HG02981 (cell line): Measurements from ENCODE around the gene CROT.
"Not testable (repeated sequence)": the region's sequence is repeated elsewhere in the genome, so short reads cannot be mapped to it uniquely, and the experiment has no call there.

Experiments used
- ATAC-seq: cut with Tn5 transposase; IDR thresholded peaks from one replicate; pipeline ENCODE4 v1.9.1; 2021; ENCODE audit warnings: mild to moderate bottlenecking, moderate library complexity; ENCODE audit not compliant: unreplicated experiment

The CROT gene, protein sequence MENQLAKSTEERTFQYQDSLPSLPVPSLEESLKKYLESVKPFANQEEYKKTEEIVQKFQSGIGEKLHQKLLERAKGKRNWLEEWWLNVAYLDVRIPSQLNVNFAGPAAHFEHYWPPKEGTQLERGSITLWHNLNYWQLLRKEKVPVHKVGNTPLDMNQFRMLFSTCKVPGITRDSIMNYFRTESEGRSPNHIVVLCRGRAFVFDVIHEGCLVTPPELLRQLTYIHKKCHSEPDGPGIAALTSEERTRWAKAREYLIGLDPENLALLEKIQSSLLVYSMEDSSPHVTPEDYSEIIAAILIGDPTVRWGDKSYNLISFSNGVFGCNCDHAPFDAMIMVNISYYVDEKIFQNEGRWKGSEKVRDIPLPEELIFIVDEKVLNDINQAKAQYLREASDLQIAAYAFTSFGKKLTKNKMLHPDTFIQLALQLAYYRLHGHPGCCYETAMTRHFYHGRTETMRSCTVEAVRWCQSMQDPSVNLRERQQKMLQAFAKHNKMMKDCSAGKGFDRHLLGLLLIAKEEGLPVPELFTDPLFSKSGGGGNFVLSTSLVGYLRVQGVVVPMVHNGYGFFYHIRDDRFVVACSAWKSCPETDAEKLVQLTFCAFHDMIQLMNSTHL

DNA sequence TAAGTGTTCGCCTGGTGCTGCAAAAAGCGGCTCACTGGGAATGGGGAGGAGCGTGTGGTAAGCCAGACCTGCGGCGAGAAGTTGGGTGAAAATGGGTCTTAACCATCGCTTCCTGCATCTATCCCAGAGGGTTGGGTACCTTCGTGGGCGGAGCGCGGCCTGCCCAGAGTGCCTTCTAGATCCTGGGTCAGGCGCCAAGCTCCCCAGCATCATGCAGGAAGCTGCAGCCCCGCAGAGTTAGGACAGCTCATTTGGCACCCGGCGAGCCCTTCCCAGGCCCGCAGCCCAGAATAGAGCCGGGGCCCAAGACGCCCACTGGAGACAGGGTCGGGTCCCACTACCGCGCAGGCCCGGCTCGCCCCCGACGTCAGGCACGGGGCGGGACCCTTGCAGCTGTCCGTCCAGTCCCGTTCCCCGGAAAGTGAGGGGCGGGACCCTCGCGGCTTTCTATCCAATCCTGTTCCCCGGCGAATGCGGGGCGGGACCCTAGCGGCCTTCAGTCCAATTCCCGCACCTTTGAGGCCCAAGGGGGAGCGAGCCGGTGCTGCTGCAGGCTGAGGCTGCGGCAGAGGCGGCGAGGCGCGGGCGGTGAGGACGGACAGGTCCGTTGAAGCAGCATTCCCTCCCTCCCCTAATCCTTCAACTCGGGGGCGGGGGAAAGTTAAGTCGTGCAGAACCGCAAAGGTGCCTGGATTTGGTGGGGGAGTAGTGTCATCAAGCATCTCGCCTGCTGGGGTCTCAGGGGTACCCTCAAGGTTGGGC, at the start of gene CROT:
Gene CROT, plus strand, starts transcription at position 499 of the 762 bp plus-strand sequence. CDS start 3,405 bp downstream, outside the sequence.
- peak; percentile 97 for ATAC-seq

DNA sequence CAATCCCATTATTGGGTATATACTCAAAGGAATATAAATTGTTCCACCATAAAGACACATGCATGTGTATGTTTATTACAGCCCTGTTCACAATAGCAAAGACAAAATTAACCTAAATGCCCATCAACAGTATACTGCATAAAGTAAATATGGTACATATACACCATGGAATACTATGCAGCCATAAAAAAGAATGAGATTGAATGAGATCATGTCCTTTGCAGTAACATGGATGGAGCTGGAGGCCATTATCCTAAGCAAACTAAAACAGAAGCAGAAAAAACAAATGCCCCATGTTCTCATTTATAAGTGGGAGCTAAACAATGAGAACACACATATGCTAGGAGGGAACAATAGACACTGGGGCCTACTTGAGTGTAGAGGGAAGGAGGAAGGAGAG, 44.7 kb upstream of the CROT start:
- no peak for ATAC-seq

DNA sequence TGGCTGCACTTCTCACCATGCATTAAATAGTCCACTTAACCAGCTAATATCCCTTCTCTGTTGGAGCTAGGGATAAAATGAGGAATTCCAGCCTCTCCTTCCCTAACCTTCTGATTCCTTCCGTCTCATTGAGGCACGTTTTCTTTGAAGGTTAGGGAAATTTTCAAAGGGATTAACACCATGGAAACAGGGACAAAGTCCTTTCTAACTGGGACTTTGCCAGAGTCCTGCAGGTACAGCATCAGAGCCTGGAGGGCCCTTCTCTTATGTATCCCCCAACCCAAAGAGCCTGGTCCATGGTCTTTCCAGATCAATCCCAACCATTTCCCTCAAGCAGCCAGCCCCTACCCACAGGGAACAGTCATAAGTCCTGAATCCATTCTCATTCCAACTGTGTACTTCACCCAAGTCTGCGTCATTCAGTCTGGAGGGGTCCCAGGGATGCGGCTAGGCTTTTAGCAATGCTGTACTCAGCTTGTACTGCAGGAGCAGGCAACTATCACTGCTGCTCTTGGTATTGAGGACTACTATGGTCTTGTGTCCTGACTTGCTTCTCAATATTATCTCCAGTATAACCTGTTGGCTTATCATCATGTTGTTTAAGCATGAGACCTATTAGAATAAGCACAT, 34.6 kb upstream of the CROT start:
- ATAC-seq = no peak

DNA sequence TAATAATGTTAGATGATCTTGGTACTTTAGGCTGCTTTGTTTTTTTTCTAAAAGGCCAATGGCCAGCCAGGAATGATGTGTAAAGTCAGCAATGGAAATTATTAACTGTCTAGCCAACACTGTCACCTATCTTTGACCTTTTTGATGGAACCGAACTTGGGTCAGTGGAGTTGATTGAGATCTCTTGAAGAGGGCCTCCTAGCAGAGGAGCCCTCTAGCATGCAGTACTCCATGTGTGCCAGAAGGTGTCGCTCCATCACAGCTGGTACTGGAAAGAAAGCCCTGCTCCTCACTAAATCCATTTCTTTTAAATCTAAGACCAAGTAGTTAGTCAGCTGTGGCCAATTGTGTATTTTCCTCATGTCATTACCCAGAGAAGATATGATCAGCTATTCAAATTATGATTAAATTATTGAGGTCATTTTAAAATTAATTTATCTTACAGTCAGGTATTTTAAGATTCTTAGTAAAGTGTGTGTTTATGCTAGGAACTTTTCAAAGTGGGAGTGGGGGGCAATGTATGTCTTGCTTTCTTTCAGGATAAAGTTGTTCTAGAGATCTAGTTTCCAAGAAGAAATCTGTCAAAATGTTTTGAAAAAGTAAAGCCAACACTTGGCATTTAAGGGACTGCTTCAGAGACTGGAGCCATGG, 33.1 kb upstream of the CROT start:
- ATAC-seq = peak; percentile 60

DNA sequence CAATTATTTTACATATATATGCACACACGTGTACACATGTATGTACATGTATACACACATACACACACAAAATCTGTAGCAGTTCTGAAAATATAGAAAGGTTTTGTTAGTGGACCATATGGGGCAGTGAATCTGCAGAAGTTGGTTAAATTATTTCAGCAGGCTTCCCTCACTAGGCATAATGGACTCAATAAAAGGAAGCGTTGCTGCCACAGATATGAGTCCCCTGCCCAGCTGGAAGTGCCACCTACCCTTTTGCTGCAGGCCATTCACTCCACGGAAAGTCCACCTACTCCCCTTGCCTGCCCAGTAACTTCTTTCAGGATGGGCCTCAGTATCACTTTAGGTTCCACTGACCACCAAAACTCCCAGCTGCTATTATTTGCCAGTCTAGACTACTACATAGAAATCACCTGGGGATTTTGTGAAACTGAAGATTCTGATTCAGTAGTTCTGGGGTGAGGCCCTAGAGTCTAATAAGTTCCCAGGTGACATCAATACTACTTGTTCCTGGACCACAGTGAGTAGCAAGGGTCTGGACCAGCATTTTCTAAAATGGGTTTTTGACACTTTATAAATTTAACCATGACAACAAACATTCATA, 29.3 kb upstream of the CROT start:
- ATAC-seq = peak; percentile 84

DNA sequence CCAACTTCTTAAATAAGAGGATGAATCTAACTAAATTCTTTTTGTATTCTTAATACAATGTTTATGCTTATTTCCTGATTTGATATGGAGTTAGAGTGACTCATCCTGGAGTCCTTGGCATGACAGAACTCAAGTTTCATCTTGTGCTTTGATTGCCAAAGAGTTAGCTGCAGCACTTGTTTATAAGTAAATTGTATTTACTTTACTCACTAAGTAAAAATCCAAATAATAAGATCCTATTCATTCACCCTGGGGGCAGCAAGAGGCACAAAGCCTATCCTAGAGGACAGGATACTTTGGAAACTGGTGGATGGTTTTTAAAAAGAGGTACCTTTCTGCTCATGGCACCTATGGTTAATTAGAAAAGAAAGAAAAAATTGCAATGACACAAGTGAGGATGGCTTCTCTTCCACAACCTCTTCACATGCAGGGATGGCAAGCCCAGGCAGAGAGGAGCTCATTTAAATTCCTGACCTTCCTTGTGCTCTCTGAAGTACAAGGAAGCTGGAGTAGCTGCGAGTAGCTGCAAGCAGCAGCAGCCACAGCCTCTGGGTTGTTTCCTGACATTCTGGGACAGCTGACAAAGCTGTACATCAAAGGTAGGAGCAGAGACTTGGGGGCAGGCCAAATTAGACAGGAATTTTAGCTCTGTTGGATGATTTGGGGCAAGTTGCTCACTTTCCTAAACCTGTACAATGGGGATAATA, 28.5 kb upstream of the CROT start:
- no peak for ATAC-seq

DNA sequence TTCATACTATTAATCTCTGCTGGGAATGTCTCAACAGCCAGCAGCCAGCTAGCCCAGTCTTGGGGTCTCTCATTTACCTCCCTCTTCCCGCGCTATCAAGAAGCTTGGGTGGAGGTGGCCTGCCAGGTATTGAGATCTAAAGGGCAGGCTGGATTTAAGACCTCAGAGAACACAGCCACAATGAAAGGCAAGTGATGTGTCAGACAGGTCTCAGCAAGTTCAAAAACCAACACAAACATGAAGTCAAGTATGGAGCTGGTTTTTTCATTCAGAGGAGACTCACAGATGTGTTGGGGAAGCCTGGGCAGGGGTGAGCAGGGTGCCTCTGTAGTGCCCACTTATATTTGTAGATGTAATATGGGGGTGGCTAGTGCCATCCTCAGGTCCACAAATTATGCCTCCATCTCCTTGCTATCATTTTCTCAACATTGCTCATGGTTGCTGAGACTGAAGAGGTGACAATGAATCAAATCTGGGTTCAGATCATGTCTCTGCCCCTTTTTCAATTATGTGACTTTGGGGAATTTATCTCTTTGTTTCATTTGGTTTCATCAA, 27.7 kb upstream of the CROT start:
- no peak for ATAC-seq

DNA sequence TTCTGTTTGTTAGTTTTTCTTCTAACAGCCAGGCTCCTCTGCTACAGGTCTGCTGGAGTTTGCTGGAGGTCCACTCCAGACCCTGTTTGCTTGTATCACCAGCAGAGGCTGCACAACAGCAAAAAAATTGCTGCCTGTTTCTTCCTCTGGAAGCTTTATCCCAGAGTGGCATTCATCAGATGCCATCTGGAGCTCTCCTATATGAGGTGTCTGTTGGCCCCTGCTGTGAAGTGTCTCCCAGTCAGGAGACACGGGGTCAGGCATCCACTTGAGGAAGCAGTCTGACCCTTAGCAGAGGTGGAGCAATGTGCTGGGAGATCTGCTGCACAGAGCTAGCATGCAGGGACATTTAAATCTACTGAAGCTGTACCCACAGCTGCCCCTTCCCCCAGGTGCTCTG, 26.7 kb upstream of the CROT start:
- no peak for ATAC-seq

DNA sequence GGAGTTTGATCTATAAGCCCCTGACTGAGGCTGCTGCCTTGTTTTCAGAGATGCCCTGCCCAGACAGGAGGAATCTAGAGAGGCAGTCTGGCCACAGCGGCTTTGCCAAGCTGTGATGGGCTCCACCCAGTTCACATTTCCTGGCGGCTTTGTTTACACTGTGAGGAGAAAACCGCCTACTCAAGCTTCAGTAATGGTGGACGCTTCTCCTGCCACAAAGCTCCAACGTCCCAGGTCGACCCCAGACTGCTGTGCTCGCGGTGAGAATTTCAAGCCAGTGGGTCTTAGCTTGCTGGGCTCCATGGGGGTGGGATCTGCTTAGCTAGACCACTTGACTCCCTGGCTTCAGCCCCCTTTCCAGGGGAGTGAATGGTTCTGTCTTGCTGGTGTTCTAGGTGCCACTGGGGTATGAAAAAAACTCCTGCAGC, 26.3 kb upstream of the CROT start:
- not testable (repeated sequence) for ATAC-seq

DNA sequence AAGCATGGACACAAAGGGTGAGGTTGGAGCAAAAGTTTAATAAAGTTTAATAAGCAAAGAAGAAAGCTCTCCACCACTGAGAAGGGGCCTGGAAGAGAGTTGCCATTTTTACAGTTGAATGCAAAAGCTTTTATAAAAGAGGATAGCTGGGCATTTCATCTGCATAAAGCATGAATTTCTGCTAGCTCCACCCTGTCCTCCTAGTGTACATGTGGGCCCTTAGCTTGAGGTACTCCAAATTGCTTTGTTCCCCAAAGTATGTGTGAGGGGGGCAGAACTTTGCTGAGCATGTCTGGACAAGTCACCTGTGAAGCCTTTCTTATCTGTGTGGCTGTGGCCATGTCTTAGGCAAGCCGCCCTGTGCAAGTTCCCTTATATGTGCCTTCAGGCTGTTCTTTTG, 22.6 kb upstream of the CROT start:
- no peak for ATAC-seq

DNA sequence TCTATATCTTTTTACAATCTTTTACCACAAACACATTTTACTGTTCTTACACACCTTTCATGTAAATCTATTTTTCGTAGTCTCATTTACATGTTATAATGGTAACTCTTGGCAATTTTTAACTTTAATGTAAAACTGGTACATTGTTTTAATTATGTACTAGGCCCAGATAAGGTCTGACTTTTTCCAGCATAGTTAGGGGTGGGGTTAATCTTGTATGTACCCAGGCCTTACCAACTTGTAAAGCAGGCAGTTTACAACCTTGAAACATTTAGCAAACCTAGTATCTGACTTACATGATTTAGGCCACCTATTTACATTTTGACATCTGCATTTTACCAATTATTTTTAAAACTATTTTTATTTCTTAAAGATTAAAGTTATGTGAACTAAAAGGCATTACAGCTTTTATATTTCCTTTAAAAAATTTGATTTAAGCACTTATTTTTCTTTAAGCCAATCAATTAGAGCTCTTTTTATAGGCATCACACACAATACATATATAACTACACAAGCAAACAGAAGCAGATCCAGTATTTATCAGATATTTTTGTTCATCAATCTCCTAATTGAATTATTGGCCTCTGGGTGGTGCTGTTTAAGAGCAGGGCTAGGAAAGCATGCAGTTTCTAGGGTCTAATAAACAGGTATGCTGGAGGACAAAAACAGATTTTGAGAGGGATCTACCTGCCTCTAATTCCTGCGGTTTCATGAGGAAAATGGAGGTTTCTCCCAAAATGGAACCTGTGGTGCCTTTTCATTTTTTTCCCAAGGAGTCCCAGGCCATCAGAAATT, 19.7 kb upstream of the CROT start:
- no peak for ATAC-seq

DNA sequence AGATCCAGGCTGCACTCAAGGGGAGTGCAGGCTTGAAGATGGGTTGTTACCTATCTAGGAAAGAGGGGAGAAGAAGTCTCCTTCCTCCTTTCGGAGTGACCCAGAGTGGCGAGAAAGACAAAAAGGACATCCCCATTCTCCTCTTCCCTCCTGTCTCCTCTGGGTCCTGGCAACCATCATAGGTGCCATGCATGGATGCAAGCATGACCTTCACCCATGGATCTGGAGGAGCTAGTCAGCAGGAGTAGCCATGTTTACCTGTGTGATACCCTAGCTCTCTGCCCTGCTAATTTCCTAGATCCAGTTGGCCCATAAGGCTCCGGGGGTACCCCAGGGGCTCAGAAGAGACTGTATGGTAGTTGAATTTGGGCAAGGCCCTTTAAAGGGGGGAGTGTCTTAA, 17.2 kb upstream of the CROT start:
- no peak for ATAC-seq

DNA sequence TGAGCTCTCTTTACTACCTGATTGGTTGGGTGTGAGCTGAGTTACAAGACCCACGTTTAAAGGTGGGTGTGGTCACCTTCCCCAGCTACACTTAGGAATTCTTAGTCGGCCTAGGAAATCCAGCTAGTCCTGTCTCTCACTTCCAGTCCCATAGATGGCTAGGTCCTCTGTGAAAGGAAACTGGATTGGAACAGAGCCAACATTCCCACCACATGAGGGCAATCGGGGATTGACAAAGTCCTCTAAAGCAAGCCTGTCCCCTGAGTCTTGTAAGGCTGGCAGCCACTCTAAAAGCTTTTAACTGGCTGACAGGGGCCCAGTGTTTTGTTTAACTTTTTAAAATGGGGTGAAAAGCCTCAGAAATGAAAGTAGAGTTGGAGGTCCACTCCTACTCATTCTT, 15.1 kb upstream of the CROT start:
- ATAC-seq = no peak

DNA sequence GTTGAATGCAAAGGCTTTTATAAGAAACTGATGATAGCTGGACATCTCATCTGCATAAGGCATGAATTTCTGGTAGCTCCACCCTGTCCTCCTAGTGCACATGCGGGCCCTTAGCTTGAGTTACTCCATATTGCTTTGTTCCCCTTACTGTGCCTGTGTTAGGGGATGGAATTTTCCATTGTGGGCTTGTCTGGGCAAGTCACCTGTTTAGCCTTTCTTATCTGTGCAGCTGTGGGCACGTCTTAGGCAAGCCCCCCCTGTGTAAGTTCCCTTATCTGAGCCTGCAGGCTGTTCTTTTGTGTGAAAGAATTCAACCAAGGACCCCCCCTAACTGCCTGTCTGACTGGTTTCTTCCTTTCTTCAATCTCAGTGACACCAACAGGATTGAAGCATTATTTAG, 14.5 kb upstream of the CROT start:
- no peak for ATAC-seq

DNA sequence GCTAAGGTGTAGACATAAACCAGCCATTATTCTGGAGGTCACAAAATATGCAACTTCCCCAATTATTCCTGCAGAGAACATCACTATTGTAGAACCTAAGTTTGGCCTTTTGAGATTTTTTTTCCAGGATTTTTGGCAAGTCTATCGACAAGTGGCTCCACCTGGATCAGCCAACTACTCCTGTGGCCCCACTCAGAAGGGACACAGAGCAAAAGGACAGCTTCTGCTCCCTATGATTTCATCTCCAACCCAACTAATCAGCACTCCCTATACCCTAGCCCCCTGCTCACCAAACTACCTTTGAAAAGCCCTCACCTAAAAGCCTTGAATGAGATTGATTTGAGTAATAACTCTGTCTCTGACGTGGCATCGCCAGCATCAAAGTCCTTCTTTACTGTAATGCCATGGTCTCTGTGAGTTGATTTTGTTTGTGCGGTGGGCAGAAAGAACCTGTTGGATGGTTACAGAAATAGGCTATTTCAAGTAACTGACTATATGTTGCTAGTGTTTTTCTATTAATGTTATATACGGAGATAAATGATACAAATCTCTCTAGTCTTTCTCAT, 13.7 kb upstream of the CROT start:
- ATAC-seq = no peak

DNA sequence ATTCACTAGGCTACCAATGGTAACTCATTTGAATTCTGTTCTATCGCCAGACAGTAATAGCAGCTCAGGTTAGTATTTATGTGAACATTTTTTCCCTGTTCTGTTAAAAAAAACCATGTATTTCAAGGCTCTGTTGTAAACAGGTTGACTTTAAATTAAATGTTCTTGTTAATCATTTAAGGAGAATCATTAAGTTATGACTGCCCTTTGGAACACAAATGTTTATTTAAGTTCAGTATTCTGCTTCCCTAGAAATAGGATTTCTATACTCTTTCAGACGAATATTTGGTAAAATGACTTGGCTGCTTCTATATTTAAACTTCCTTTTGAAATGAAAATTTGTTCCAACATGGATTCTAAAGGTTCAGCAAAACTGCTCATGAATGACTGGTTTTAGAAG, 13.1 kb upstream of the CROT start:
- ATAC-seq = no peak

DNA sequence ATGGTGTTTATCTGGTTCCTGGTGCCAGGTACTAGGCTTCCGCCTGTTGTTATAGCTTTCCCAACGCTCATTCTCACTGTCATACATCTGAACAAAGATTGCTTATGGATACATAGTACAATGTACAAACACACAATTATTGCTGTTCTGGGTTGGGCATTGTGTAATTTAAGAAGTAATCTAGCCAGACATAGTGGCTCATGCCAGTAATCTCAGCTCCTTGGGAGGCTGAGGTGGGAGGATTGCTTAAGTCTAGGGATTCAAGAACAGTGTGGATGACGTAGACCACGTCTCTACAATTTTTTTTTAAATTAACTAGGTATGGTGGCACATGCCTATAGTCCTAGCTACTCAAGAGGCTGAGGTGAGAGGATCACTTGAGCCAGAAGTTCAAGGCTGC, 9.3 kb upstream of the CROT start:
- no peak for ATAC-seq

DNA sequence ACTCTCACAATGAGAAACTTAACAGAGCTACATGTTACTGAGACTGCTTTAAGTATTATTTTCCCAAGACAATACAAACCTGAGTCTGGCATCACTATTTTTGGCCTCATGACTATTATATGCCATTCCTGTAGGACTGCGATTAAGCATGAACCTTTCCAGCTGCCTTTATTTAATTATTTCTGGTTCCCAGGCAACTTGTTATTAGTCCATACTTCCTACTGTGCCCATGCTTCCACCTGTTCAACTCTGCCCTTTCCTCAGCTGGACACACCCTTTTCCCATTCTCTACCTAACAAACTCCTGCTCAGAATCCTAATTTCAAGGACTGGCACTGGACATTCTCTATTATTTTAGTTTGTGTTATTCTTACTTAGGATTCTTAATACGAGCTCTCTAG, 8.1 kb upstream of the CROT start:
- ATAC-seq = no peak
